ACC112 (cell line): Measurements from ENCODE around the gene RAB3B.
"Not testable (repeated sequence)": the region's sequence is repeated elsewhere in the genome, so short reads cannot be mapped to it uniquely, and the experiment has no call there.

Experiments used
- H2AFZ ChIP-seq: fragments of 200-600 bp; sonication (generic); one replicate; pipeline ENCODE4 v1.6.0; 2017; ENCODE audit warnings: antibody characterized with exemption, low read length; ENCODE audit not compliant: unreplicated experiment
- H3K27ac ChIP-seq: fragments of 200-600 bp; sonication (generic); 2 replicates; pipeline ENCODE4 v1.5.1; 2014; ENCODE audit warnings: low read depth, mild to moderate bottlenecking, antibody characterized with exemption, low read length, moderate library complexity
- H3K27me3 ChIP-seq: fragments of 200-600 bp; sonication (generic); 2 replicates; pipeline ENCODE4 v1.6.1; 2014; ENCODE audit warnings: mild to moderate bottlenecking, antibody characterized with exemption, low read length, moderate library complexity, mixed read lengths; ENCODE audit not compliant: insufficient read depth
- H3K36me3 ChIP-seq: fragments of 200-600 bp; sonication (generic); 2 replicates; pipeline ENCODE4 v1.6.1; 2016; ENCODE audit warnings: mild to moderate bottlenecking, antibody characterized with exemption, low read length, moderate library complexity, mixed read lengths; ENCODE audit not compliant: insufficient read depth
- H3K4me1 ChIP-seq: fragments of 200-600 bp; sonication (generic); one replicate; pipeline ENCODE4 v1.6.1; 2016; ENCODE audit warnings: low read length, mixed read lengths; ENCODE audit not compliant: insufficient read depth, unreplicated experiment, control insufficient read depth
- H3K4me3 ChIP-seq: fragments of 200-600 bp; sonication (generic); 2 replicates; pipeline ENCODE4 v1.5.1; 2014; ENCODE audit warnings: mild to moderate bottlenecking, low read depth, low read length
- H3K79me2 ChIP-seq: fragments of 200-600 bp; sonication (generic); one replicate; pipeline ENCODE4 v1.6.0; 2016; ENCODE audit warnings: low read length; ENCODE audit not compliant: control insufficient read depth, unreplicated experiment, insufficient read depth

RAB3B gene

GRCh38 chr1:51990478-51990965 lies at the start of gene RAB3B:
Gene RAB3B (minus strand): TSS chr1:51990700. CDS start chr1:51977117, 13,583 bp downstream.
- H3K27ac ChIP-seq, result no peak within 1 kb of the TSS
- H3K4me3 ChIP-seq, result peak within 1 kb of the TSS; percentile 95
- H3K79me2 ChIP-seq, result no peaks in the 10 kb centered on the region
- H3K27me3 ChIP-seq, result peaks cover 21% of the 10 kb centered on the region; the same call in 1 of the 2 replicates
- no peaks in the 10 kb centered on the region for H3K4me1 ChIP-seq
- no peaks in the 10 kb centered on the region for H3K36me3 ChIP-seq
- H2AFZ ChIP-seq, result peak within 1 kb of the TSS; percentile 62

GRCh38 chr1:52037909-52038308 lies 47.4 kb upstream of the RAB3B start:
- Histone ChIP-seq H3K27me3 (no peaks in the 10 kb centered on the region), H3K36me3 (no peaks in the 10 kb centered on the region), H3K79me2 (peaks cover 3% of the 10 kb centered on the region), H3K4me1 (peaks cover 5% of the 10 kb centered on the region), H2AFZ (no peak overlapping the region), H3K4me3 (no peak overlapping the region), H3K27ac (no peak overlapping the region)

GRCh38 chr1:52037402-52037814 lies 46.9 kb upstream of the RAB3B start:
- Histone ChIP-seq H3K27me3 (no peaks in the 10 kb centered on the region), H3K4me1 (peaks cover 5% of the 10 kb centered on the region), H2AFZ (no peak overlapping the region), H3K79me2 (peaks cover 8% of the 10 kb centered on the region), H3K36me3 (no peaks in the 10 kb centered on the region), H3K4me3 (no peak overlapping the region), H3K27ac (no peak overlapping the region)

GRCh38 chr1:52034050-52034384 lies 43.5 kb upstream of the RAB3B start:
- Histone ChIP-seq H3K4me1 (peaks cover 16% of the 10 kb centered on the region), H3K27me3 (no peaks in the 10 kb centered on the region), H3K79me2 (peaks cover 29% of the 10 kb centered on the region), H2AFZ (peak overlapping the region; percentile 74), H3K36me3 (0 out of 2 replicates have a peak, but pooled peaks cover 4% of the 10 kb centered on the region), H3K4me3 (peak overlapping the region; percentile 87), H3K27ac (peak overlapping the region; percentile 85)

GRCh38 chr1:52033190-52034049 lies 42.9 kb upstream of the RAB3B start, which contains the start of gene KTI12:
Gene KTI12 (minus strand): TSS chr1:52033810. CDS start chr1:52033761, 49 bp downstream.
- 0 out of 2 replicates have a peak, but pooled peaks cover 4% of the 10 kb centered on the region for H3K36me3 ChIP-seq
- H3K27ac ChIP-seq, result peak within 1 kb of the TSS; percentile 85
- H2AFZ ChIP-seq, result peak within 1 kb of the TSS; percentile 74
- peaks cover 16% of the 10 kb centered on the region for H3K4me1 ChIP-seq
- H3K4me3 ChIP-seq, result peak within 1 kb of the TSS; percentile 87
- no peaks in the 10 kb centered on the region for H3K27me3 ChIP-seq
- peaks cover 29% of the 10 kb centered on the region for H3K79me2 ChIP-seq

GRCh38 chr1:52032785-52033131 lies 42.3 kb upstream of the RAB3B start:
- Histone ChIP-seq H3K4me1 (peaks cover 13% of the 10 kb centered on the region), H3K27ac (peak overlapping the region; percentile 85), H3K4me3 (peak overlapping the region; percentile 87), H2AFZ (peak overlapping the region; percentile 13), H3K36me3 (0 out of 2 replicates have a peak, but pooled peaks cover 4% of the 10 kb centered on the region), H3K79me2 (peaks cover 29% of the 10 kb centered on the region), H3K27me3 (no peaks in the 10 kb centered on the region)

GRCh38 chr1:52032124-52032784 lies 41.8 kb upstream of the RAB3B start:
- Histone ChIP-seq H2AFZ (no peak overlapping the region), H3K79me2 (peaks cover 29% of the 10 kb centered on the region), H3K36me3 (0 out of 2 replicates have a peak, but pooled peaks cover 4% of the 10 kb centered on the region), H3K27ac (peak overlapping the region; percentile 85), H3K27me3 (no peaks in the 10 kb centered on the region), H3K4me1 (peaks cover 12% of the 10 kb centered on the region), H3K4me3 (peak overlapping the region; percentile 87)

- H2AFZ ChIP-seq, H3K27me3 ChIP-seq, H3K27ac ChIP-seq, H3K4me3 ChIP-seq, H3K36me3 ChIP-seq: not testable (repeated sequence)
- Histone ChIP-seq H3K4me1 (peaks cover 12% of the 10 kb centered on the region), H3K79me2 (peaks cover 29% of the 10 kb centered on the region)
Measured at GRCh38 chr1:52028839-52029238, 38.3 kb upstream of the RAB3B start.

GRCh38 chr1:52028328-52028727 lies 37.8 kb upstream of the RAB3B start:
- no peaks in the 10 kb centered on the region for H3K27me3 ChIP-seq
- H3K79me2 ChIP-seq, result peaks cover 29% of the 10 kb centered on the region
- no peak overlapping the region for H2AFZ ChIP-seq
- peaks cover 8% of the 10 kb centered on the region; the same call in 1 of the 2 replicates for H3K36me3 ChIP-seq
- peaks cover 12% of the 10 kb centered on the region for H3K4me1 ChIP-seq
- no peak overlapping the region for H3K4me3 ChIP-seq
- H3K27ac ChIP-seq, result no peak overlapping the region

- H3K4me3 ChIP-seq, result no peak overlapping the region
- H3K36me3 ChIP-seq, result peaks cover 9% of the 10 kb centered on the region; the same call in 1 of the 2 replicates
- H2AFZ ChIP-seq, result no peak overlapping the region
- H3K27me3 ChIP-seq, result no peaks in the 10 kb centered on the region
- peaks cover under 1% of the 10 kb centered on the region for H3K4me1 ChIP-seq
- no peak overlapping the region for H3K27ac ChIP-seq
- peaks cover 9% of the 10 kb centered on the region for H3K79me2 ChIP-seq
Measured at GRCh38 chr1:52026278-52026677, 35.8 kb upstream of the RAB3B start.
